Measurements from ENCODE around the gene SLCO4A1. TPM values are rescaled to one million over a fixed set of nuclear protein-coding genes. Genes with fewer than 3 reads are reported as not detected.

SLCO4A1 gene
- total RNA-seq, 1 donor from 2014 or later, result 1.7 TPM

- ATAC-seq (no peak), DNase-seq (ENCODE audit: low spot score) (no peak)
Observed at GRCh38 chr20:62606016-62606415, 36.3 kb upstream of the SLCO4A1 start.

GRCh38 chr20:62606551-62607201, 35.6 kb upstream of the SLCO4A1 start:
- DNase-seq (ENCODE audit: low spot score) (no peak), ATAC-seq (no peak)

GRCh38 chr20:62607366-62608217, 34.7 kb upstream of the SLCO4A1 start:
- DNase-seq (ENCODE audit: low spot score), result no peak
- no peak for ATAC-seq

DNA sequence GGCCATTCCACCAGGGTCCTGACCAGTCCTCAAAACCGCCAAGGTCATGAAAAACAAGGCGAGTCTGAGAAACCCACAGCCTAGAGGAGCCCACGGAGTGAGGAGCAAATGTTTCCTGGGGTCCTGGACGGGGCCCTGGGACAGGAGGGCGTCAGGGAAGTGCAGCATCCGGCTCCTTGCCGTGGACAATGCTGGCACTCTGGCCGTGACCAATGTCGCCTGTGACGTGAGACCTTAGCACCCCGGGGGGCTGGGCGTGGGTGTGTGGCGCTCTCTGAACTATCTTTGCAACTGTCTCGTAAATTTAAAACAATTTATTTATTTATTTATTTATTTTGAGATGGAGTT, 34.1 kb upstream of the SLCO4A1 start:
- DNase-seq (ENCODE audit: low spot score) (no peak), ATAC-seq (no peak)

DNA sequence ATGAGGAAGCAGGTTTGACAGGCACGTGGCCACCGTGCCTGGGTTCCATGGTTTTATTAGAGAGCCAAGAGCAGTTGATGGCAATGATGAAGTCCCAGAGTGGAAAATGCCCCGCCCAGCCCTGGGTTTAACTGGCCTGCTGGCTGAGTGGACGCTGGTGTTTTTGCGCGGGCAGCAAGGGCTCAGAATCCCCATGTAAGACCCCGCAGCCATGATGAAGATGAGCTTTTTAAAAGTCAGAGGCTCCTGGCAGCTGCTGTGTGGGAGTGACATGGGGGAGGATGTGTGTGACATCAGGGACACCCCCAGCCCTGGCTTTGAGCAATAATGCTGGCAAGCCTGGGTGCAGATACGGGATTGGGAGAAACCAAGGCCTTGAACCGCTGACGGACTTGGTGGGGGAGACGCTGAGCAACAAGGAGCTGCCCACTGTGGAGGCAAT, 33.0 kb upstream of the SLCO4A1 start:
- DNase-seq (ENCODE audit: low spot score) (no peak), ATAC-seq (no peak)

DNA sequence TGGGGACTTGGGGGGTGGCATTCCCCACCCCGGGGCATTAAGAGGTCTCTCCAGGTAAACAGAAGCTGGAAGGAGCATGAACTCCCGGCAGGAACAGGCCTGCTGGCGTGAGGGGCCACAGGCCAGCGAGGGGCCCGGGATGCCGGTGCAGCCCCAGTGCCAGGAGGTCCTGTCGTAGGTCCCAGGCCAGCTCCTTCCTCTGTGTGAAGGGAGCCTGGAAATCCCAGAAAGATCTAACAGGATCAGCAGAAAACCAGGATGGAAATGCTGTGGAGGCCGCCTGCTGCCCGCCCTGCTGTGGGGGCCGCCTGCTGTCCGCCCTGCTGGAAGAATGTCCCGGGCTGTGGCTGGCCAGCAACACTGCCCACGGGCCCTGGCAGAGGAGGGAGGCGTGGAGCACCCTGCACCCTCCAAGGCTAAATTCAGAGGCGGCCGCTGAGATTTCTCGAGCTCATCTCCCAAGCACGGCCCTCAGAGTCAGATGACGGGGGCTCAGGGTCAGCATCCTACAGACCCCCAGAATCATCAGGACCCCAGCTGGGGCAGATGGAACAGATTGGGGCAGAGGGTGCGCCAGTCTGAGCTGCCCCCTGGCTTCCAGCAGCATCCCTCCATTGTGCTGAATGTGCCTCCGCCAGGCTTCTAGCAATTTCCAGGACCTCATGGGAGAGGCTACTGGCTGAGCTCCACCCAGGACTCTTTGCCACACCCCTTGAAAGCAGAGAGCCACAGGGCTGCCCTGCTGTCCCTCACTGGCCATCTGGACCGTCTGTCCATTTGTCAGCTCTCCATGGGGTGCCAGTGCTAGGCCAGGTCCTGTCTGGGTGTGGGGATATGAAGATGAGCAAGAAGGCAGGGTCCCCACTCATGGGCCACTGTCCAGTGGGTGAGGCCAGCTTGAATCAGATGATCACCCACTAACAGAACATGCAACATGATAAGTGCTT, 32.2 kb upstream of the SLCO4A1 start:
- no peak for DNase-seq (ENCODE audit: low spot score)
- ATAC-seq, result no peak

GRCh38 chr20:62611012-62611411, 31.3 kb upstream of the SLCO4A1 start:
- DNase-seq (ENCODE audit: low spot score), result no peak
- ATAC-seq, result no peak

GRCh38 chr20:62611819-62612218, 30.5 kb upstream of the SLCO4A1 start:
- DNase-seq (ENCODE audit: low spot score), result no peak
- ATAC-seq, result no peak

GRCh38 chr20:62614085-62614960, 28.0 kb upstream of the SLCO4A1 start:
- no peak for ATAC-seq
- no peak for DNase-seq (ENCODE audit: low spot score)

DNA sequence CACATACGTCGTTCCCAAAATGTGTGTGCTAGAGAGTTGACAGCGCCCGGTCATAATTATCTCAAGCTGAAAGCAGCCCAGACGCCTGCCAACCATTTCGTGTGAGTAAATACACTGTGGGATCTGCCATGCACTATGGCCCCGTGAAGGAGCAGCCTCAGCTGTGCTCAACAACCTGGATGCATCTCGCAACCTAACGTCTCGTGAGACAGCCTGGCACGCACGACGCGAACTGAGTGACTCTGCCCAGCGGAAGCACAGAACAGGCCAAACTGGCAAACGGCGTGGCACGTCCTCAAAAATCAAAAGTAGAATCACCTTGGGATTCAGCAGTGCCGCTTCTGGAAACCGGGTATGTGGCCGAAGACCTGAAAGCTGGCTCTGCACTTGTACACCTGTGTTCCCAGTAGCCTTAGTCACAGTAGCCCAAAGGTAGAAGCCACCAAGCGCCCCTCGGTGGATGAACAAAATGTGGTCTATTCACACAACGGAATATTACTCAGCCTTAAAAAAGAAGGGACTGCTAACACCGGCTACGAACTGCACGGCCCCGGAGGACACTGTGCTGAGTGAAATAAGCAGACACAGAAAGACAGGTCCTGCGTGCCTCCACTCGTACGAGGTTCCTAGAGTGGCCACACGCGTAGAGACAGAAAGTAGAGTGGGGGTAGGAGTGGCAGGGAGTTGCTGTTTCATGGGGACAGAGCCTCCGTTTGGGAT, 27.2 kb upstream of the SLCO4A1 start:
- DNase-seq (ENCODE audit: low spot score), result no peak
- ATAC-seq, result no peak

GRCh38 chr20:62615750-62616251, 26.5 kb upstream of the SLCO4A1 start:
- no peak for ATAC-seq
- no peak for DNase-seq (ENCODE audit: low spot score)

DNA sequence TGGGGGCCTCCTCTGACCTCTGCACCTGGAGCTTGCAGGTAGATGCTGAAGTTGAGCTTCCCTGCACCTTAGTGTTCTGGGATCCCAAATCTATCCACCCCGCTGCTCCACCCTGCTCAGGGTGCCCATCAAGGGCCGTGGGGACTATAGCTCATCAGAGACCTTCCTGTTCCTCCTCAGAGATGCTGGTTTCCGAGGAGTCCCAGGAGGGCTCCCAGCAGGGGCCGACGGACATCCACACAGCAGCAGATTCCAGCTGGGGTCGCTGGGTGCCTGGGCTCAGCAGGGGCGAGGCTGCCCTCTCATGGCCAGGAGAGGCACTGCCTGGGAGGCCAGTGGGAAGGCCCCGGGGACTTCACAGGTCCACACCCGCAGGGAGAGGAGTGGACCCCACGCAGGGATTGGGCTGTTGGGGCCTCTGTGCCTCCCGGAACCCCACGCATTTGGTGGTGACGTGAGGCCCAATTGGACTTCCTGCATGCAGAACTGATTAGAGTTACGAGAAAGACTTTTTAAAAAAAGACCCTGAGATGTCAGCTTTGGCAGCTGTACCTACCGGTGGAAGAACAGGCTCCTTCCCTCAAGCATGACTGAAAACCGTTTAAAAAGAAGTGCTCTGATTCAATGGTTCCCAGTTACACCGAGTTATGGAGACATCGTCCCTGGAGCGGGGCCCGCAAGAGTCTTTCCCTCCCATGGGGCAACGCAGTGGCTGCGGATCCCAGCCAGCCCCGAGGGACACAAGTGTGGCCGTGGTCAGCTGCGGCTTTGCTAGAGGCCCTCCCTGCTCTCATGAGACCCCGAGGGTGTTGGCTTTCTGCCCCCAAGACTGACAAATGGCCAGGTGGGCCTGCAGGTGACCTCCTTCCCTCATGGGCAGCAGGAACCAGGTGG, 25.3 kb upstream of the SLCO4A1 start:
- peak; percentile 70 for DNase-seq (ENCODE audit: low spot score)
- ATAC-seq, result peak; percentile 91

GRCh38 chr20:62617711-62618483, 24.4 kb upstream of the SLCO4A1 start:
- DNase-seq (ENCODE audit: low spot score), result no peak
- ATAC-seq, result peak; percentile 51

GRCh38 chr20:62618611-62619529, 23.4 kb upstream of the SLCO4A1 start:
- ATAC-seq (no peak), DNase-seq (ENCODE audit: low spot score) (no peak)

- ATAC-seq (no peak), DNase-seq (ENCODE audit: low spot score) (no peak)
Observed at GRCh38 chr20:62620625-62621024, 21.7 kb upstream of the SLCO4A1 start.

DNA sequence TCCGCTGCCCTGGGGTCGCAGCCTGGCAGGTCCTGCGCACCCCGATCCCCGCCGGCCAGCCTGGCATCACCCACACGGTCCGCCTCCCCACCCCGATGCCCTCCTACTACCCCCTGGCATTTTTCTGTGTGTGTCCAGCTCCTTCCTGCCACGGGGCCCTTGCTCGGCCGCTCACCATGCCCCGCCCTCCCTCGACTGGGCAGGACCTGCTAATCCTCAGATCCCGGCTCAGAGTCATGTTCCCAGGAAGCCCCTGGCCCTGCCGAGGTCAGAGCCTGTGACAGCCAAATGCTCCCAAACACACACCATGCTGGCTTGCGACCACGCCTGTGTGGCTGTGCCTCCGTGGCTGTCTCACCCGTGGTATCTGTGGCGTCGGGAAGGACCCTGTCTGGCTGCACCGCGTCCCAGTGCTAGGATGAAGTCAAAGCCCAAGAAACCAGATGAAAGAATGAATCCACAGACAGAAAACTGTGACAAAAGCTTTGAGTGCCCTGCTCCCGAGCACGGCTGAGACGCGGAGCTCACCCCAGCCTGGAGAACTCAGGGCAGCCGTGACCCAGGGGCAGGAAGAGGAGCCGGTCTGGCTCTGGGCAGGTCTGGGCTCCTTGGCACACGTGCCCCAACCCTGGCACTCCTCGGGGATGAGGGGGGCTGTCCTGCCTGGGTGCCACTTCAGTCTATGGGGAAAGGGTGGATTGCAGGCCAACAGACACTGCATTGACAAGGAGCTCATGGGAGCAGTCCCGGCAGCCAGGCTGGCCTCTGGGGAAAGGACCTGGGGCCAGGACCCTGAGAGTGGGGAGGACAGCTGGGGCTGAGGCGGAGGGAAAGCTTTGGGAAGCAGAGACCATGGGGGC, 20.8 kb upstream of the SLCO4A1 start:
- ATAC-seq (no peak), DNase-seq (ENCODE audit: low spot score) (no peak)

Data from left lobe of liver (tissue), 2 donors.